NCI-H226 (cell line): ENCODE measurements around the gene NEIL3.
"Not testable (repeated sequence)": the region's sequence is repeated elsewhere in the genome, so short reads cannot be mapped to it uniquely, and the experiment has no call there.

Experiments used
- DNase-seq: peaks from one replicate; pipeline ENCODE4 v3.0.0-alpha.2; 2015

The NEIL3 gene

DNA sequence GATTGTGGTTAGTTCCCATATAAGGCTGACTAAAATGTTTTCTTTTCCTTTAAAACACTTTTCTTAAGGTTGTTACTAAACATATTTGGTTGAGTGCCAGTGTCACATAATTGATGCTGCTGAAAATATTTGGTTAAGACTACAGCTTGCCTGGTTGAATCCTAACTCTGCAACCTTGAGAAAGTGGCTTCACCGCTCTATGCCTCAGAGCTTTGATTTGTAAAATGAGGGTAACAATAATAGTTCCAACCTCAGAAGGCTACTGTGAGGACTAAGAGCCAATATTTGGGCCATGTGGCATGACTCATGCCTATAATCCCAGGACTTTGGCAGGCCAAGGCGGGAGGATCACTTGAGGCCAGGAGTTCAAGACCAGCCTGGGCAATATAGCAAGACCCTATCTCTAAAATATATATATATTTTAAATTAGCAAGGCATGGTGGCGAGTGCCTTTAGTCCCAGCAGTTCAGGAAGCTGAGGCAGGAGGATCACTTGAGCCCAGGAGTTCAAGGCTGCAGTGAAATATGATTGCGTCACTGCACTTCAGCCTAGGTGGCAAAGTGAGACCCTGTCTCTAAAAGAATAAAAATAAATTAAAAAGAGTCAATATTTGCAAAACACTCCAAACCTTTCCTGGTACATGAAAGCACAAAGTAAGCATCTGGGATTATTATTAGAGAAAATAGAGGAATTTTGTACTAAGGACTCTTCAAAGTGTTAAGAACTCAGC lies 7.1 kb upstream of the NEIL3 start:
- no peak for DNase-seq

DNA sequence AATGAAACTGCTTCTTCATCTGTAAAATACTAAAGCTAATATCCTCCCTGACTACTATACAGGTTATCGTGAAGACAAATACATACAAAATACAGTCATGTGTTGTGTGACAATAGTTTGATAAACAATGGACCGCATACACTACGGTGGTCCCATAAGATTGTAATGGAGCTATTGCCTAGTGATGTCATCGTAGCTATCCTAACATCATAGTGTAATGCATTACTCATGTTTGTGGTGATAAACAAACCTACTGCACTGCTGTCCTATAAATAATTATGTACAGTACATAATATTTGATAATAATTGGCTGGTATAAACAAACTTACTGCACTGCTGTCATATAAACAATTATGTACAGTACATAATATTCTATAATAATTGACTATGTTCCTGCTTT lies 5.6 kb upstream of the NEIL3 start:
- no peak for DNase-seq

DNA sequence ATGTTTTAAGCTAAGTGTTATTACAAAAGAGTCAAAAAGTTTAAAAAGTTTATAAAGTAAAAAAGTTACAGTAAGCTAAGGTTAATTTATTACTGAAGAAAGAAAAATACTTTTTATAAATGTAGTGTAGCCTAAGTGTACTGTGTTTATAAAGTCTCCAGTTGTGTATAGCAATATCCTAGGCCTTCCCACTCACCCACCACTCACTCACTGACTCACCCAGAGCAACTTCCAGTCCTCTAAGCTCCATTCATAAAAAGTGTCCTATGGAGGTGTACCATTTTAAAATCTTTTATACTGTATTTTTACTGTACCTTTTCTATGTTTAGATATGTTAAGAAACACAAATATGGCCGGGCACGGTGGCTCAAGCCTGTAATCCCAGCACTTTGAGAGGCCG lies 4.8 kb upstream of the NEIL3 start:
- DNase-seq = not testable (repeated sequence)

- DNase-seq = peak; percentile 15
Observed at GRCh38 chr4:177308125-177308524, 1.5 kb upstream of the NEIL3 start.

DNA sequence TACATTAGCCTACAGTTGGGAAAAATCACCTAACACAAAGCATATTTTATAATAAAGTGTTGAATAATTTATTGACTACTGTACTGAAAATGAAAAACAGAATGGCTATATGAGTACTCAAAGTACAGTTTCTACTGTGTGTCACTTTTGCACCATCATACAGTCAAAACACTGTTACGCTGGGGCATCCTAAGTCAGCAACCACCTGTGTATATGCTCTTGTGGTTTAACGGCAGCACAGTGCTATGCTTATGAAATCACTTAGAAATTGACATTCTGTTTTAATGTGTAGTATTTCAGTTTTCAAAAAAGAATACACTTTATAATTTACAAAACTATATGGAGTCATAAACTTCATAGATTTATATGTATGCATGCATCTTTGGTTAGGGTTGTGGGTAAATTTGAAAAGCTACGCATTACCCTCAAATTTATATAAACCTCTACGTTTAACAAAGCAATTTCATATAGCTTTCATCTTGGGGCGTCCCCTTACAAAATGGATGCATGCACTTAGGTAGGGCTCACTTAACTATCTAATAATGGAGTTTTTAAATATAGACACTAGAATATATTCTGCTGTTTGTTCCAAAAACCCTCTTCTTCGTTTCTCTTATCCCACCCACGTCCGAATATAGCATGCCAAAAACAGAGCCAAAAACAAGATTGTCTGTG lies 690 bp upstream of the NEIL3 start:
- no peak for DNase-seq

GRCh38 chr4:177311589-177311988 lies 1.9 kb downstream of the NEIL3 start:
- no peak for DNase-seq

DNA sequence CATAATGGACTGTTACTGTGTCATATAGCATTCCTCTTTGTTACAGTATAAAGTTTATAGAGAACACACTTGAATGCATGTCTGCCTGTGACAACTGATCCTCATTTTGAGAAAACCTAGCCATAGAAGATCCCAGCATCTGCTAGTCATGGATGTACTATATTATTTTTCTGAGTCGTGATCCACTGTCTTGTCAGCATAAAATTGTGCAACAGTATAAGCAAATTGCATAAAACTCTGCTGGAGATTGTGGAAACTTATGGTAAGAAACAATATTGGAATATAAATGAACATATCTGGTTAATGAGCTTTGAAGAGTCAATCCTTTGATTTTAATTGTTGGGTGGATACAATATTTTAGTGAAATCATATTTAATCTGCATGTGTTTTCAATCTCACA lies 3.6 kb downstream of the NEIL3 start:
- DNase-seq = no peak

- no peak for DNase-seq
Observed at GRCh38 chr4:177315767-177316464, 6.2 kb downstream of the NEIL3 start.

DNA sequence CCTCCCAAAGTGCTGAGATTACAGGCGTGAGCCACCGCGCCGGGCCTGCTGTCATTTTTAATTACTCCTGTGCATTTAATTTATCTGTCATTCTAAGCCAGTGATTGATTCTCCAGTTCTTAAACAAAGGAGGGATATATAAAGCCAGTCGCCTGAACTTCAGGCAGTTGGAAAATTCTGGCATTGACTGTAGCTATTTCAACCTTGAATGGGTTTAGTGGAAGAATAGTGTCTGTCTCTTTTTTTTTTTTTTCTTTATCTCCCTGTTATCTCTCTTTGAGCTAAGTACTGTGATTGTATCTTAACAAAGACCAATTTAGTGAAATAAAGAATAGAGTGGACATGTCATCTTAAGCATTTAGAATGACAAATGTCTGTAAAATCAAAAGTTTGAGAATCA lies 11.0 kb downstream of the NEIL3 start:
- DNase-seq = no peak

DNA sequence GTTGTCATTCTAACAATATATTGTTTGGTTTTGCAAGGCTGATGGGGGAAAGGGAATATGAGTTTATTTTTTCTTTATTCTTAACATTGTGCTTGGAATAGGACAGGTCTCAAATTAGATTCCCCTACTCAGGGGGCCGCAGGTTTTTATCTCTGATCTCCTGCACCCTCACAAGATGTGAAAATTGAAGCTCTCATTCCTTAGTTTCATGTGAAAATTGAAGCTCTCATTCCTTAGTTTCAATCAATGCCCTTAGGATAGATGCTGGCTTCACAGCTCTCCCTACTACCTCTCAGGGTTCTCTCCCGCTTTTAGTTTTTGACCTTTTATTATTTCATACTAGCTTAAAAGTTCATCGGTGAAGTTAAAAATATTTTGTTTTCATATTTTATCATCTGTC lies 12.0 kb downstream of the NEIL3 start:
- no peak for DNase-seq

- no peak for DNase-seq
Observed at GRCh38 chr4:177322266-177322665, 12.6 kb downstream of the NEIL3 start.

DNA sequence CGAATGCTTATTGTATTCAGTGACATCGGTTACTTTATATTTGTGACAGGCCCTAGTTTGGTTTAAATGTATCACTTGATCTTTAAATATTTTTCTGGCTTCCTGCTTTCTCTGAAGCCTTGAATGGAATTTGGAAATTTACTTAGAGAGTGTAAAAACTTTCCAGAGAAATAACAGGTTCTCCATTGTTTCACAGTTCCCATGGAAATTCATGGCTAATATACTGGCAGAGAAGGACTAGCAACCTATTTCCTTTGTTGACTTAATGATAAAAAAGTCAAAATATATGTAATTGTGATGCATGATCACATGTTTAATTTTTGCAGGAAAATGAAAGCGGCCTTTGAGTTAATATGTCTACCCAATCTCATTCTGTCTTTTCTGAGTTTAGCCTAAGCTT lies 13.2 kb downstream of the NEIL3 start:
- DNase-seq = no peak

- DNase-seq = no peak
Observed at GRCh38 chr4:177323416-177323815, 13.7 kb downstream of the NEIL3 start.

DNA sequence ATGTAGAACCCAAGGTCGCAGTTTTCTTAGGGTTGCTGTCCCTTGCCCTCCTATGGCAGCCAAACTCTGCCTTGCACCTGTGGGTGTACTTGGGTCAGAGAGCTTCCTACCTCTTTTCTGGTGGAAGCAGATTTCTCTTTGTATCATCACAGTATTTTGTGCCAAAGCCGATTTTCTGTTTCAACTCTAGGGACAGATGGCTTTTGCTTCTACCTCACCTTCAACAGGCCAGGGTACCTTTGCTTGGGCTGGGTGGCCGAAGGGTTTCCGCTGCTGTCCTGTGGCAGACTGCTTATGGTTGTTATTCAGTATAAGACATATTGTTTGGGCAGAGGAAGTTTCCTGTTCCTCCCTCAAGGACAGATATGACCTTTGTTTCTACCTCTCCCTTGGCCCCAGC lies 22.4 kb downstream of the NEIL3 start:
- DNase-seq = no peak

DNA sequence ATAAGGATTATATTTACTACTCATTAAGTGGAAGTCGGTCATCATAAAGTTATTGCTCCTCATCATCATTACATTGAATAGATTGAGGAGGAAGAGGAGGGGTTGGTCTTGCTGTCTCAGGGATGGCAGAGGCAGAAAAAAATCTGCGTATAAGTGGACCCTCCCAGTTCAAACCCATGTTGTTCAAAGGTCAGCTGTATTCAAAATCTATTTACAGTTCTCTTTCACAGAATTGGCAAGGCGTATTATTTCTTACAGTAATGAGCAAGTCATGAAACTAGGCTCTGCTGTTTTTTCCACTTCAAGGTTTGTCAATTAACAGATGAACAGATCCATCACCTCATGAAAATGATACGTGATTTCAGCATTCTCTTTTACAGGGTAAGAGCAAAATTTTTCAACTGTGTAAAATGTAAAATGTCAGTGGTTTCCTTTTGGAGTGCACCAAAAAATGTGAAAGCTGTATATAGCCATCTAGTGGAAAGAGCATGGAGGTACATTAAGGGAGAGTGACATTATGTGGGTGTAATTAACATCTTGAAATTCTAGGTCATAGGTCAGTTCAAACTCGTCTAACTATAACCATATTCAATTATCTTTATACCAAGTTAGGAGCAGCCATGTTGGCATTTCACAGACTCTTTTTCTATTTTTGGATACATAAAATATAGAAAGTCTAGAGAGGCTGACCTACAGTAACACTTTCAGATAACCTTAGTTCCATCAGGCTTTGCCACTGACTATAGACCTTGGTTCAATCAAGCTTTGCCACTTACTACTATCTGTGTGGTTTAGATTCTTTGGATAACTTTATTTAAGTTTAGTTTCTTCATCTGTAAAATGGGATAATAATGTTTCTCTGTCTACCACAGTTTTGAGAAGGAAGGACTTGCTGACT lies 30.1 kb downstream of the NEIL3 start:
- no peak for DNase-seq

GRCh38 chr4:177348348-177348747 lies 38.7 kb downstream of the NEIL3 start:
- no peak for DNase-seq

DNA sequence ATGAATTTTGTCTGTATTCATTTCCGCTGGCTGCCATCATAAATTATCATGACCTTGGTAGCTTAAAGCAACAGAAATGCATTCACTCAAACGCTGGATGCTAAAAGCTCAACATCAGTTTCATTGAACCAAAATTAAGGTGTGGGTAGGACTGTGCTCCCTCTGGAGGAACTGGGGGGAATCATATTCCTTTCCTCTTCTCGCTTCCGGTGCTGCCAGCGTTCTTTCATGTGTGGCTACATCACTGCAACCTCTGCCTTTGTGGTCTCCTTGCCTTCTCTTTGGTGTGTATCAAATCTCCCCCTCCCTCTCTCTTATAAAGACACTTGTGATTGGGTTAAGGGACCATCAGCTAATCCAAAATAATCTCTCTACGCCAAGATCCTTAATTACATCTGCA lies 39.5 kb downstream of the NEIL3 start:
- no peak for DNase-seq

GRCh38 chr4:177351622-177352244 lies 42.1 kb downstream of the NEIL3 start:
- DNase-seq = no peak

DNA sequence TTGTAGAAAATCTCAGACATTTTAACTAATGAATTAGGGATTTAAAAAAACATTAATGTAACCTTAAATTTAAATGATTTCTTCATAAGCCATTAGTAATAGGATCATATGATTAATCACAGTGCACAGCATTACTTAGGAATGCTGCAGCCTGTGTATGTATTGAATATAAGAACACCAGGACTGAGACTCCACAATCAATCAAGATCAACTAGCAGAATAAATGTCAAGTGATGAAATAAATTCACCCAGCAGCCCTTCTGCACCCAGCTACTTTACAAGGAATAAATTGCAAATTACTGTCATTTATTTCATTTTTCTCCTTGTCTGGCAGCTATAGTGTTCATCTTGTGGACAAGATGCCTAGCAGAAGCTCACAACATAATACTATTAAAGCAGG lies 46.5 kb downstream of the NEIL3 start:
- DNase-seq = no peak

DNA sequence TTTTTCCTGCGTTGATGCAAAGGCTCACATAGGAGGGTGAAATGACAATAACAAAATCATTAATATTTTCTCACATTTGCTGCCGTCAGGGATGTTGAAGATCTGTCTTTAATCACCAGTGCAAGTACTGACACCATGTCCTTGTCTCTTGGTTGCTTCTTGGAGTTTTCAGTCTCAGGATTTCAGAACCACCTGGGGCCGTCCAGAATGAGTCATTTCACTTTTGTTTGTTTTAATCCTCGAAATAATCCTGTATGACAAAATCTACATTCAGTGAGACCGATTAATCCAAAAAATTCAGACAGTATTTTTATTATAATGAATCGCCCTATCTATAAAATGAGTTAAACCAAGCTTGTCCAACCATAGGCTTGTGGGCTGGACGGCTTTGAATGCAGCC lies 47.2 kb downstream of the NEIL3 start:
- DNase-seq = no peak

DNA sequence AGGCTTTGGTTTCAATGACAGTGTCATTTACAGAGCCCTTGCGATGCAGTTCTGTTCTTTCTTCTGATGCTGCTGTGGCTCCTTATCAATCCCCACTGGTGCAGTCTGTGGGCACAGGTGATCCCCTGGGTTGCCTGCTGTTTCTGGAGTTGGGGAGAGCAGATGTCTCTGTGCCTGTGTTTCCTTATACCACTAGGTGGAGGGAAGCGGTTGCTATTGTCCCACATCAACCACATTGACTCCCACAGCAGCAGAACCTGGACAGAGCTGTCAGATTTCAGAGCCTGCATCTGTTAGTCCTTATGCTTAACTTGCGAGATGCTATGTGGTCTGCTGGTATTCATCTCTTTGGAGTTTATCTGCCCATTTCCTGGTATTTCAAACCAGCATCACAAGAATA lies 57.7 kb downstream of the NEIL3 start:
- DNase-seq = no peak

DNA sequence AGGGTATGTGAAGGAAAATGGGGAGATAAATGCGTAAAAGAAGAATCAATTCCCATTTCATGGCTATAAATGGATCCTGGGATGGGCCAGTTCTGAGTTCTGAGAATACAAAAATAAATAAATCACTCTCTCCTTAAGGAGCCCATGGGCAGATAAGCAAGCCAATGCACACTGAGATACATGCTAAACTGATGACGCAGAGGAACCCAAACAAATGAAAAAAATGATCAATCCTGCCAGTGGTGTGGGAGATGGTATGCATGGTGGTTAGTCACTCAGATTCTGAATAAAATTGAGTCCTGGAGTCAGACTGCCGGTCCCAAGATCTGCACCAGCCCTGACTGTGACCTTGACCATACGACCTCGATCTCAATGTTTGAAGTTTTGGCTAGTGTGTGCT lies 59.7 kb downstream of the NEIL3 start:
- DNase-seq = no peak

DNA sequence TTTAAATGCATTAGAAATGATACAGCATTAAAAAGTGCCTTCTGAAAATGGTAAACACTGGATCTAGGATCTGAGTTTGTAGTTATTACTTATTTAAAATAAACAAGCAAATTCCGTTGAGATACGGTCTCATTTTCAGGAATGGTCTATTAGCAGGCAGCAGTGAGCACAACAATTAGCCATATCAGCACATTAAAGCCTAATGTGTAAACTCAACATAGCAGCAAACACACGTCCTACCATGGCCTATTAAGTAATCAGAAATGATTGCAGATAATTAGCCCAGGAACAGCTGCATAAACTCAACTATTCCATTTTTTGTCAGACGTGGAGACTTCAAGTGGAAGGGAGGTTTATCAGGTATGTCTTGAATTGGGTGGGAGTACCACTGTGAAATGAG lies 61.8 kb downstream of the NEIL3 start:
- no peak for DNase-seq
